HG02970 (cell line): ENCODE results near the gene GULP1.
"Not testable (repeated sequence)": the region's sequence is repeated elsewhere in the genome, so short reads cannot be mapped to it uniquely, and the experiment has no call there.

Source experiments
- ATAC-seq: cut with Tn5 transposase; IDR thresholded peaks from one replicate; pipeline ENCODE4 v1.9.1; 2021; ENCODE audit warnings: mild to moderate bottlenecking, moderate library complexity, moderate number of reproducible peaks; ENCODE audit not compliant: unreplicated experiment, low FRiP score

Gene GULP1

DNA sequence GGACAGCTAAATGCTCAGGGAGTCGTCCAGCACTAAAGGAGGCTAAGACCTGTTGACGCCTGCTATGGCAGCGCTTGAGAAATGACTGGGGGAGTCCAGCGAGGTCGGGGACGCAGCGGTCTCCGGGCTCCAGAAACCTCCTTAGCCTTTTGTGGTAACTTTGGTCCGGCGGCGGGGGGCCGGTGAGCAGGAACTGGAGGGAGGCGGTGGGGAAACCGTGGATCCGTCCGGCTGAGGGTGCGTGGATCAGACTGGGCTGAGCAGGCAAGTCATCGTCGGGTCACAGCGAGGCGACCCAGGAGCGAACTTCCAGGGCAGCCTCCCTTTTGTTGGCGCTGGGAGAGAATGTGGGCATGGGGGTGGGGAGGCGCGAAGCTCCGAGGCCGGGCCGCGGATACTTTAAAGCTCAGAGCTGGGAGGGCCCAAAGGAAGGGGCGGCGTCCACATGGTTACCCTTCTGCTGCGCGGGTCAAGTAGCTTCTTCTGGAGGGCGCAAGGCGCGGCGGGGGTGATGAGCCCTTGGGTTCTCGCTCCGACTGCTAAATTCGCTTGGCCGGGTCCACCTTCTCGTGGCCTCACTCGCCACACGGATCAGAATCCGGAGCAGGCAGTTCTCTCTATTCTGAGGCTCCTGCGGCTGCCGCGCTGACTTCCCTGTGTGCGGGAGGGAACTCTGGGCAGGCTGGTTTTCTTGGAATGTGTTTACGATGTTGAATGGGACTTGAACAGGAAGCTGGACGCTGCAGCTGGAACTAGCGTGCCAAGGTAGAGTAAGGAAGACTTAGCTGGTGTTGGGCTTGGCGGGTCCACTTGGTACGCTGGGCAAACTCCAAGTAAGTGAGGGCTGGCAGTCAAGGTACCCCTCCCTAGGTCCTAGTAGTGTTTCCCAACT, 920 bp downstream of the GULP1 start:
- no peak for ATAC-seq

DNA sequence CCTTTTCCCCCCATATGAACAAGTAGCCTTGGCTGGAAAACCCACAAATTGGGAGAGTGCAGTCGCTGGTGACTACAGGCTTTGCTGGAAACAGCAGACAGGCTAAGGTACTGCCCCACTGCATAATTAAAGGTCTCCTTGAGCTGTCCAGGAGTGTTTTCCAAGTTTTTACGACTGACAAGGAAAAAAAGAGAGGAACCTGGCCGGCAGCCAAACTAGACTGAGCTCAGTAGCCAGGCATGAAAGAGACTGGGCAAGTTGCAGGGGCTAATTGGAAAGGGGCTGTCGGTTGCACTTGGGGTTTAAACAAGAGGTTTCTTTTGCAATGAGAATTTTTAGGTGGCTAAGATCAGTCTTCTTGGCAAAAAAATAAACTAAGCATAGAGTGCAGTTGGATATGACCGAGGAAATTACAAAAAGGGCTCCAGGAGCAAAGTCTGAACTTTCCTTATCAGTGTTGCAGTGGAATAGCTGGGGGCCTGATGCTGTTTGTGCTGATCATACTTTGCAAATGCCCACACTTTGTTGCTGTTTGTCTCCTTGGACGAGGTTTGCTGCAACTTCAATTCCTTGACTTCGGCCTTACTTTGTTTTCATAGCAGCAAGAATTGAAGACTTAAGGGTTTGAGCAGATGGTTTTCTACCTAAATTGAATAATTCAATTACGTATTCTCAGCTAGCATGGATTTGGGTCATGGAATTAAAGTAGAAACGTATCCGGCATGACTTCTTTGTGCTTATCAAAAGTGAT, 2.1 kb downstream of the GULP1 start:
- ATAC-seq, result no peak

DNA sequence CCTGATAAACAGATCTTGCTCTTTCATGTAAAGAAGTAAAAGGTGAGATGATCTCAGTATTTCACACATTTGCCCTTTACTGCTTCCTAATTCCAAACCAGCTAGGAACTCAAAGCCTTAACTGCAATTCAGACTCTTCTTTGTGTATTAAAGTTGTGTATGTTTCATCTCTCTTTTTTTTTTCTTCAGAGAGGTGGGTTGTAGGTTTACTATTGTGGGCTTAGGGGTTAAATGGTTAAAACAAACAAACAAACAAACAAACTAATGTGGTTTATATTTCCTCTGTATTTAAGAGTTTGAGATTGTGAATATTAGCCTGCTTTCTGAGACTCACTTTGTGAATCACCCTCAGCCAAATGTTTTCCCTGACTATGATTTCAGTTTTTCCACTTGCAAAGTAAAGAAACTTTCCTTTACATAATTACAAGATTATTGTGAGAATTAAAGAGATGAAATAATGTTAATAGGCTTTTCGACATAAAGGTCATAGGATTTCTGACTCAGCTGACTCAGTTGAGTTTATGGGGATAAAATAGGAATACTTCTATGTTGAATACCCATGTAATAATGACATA, 2.8 kb downstream of the GULP1 start:
- no peak for ATAC-seq

DNA sequence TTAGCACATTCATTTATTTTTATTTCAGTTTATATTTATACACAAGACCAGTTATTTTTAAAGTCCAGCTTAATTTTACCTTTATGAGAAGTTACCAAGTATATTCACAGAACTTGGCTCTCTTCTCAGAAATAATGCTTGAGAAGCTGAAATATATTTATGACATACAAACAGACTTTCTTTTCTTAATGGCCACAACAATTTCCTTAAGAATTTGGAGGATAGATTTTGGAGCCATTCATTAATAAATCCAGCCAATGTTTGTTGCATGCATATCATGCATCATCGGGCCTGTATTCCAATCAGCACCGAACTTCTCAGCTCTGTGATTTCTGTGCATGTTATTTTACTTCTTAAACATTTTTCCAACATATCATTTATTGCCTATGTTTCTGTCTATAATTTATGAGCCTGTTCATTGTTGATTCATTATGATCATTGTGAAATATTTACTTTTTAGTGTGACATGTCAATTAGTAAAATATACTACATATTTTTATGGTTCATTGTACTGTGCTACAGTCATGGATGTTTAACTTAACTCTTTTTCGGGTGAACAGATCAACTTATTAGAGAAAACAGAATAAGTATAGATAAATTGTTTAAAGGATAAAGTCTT, 3.5 kb downstream of the GULP1 start:
- no peak for ATAC-seq

DNA sequence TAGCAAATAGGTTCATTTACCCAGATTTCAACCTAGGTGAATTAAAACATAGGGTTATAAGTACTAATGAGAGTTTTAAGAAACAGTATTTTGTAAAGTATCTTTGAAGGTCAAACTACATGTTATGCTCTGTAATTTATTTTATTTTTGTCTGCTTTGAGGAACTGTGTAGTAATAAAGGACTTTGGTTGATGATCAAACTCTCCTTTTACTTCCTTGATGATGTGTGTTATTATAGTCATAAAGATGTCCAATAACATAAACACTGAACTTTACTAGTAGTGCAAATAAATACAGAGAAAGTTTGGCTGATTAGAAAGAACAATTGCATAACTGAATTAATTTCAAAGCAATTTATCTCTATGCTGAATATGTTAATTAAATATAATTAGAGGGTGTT, 6.3 kb downstream of the GULP1 start:
- no peak for ATAC-seq

DNA sequence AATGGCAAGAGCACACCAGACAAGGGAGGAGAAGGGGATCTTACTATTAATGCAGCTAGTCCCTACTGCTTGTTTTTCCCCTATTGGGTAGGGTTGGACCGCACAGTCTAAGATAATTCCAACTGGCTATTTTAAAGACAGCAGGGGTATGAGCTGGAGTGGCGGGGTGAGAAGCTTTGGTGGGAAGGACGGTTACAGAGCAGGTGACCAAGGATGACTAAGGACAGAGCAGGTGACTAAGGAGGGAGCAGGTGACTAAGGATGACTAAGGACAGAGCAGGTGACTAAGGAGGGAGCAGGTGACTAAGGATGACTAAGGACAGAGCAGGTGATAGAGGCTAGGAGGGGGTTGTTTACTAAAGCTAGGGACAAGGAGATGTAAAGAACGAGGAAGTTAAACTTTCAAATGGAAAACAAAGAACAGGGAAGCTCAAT, 7.3 kb downstream of the GULP1 start:
- not testable (repeated sequence) for ATAC-seq

DNA sequence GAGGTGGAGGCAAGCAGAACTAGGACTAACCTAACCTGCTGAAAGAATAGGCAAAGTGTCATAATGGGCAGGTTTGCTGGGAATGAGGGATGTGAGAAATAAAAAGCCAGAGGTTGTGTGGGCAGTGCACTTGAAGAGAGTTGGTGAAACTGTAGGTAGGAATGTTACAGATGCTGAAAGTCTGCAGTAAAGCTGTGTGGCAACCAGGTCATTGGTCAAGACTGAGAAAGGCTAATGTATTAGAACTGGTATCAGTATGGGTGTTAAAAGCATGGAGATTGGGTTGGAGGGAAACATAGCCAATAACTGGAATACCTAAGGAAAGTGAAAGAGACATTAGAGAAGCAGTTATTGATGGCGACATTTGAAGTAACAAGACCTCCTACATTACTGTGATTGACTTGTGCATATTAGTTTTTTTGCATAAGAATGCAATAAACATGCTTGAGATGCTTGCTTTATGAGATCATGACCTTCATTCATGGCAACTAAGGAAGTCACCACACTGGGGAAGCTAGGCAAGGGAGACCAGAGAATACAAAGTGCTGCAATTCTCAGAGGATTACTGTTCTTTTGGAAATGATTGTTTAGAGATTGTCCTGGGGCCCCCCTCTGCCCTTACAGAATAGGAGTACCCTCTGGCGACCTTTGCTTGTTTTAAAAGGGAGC, 11.8 kb downstream of the GULP1 start:
- ATAC-seq, result no peak

DNA sequence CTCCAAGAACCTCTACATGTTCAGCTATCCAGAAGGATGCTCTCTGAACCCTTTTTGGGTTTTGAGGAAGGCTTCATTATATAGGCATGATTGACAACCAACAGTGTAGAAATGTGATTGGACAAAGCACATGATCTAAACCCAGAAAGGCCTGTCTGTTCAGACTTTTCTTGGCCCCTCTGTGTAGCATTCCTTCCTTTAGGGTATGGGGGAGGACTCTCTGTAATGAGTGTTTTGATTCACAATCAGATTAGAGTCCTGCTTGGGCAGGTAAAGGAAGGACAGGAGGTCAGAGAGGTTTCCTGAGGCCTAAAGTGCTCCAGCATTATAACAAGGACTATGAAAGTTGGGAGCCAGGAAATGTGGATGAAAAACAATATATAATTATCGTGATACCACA, 13.6 kb downstream of the GULP1 start:
- no peak for ATAC-seq

DNA sequence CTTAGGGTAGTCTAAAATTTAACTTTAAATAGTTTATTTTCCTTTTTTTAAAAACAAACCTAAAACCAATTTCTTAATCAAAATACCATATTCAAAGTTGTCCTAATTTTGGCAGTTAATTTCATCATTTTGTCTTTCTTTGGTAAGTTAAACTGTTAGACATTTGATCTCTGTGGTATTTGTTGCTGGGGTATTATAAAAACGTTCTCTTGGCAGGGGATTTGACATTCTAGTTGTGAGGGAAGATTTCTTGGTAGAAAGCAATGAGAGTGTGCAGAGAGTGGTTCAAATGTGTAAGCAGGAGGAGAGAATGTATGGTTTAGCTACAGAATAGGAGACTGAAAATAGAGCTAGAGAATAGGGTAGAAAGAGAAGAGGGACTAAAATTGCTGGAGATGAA, 14.6 kb downstream of the GULP1 start:
- ATAC-seq, result no peak

DNA sequence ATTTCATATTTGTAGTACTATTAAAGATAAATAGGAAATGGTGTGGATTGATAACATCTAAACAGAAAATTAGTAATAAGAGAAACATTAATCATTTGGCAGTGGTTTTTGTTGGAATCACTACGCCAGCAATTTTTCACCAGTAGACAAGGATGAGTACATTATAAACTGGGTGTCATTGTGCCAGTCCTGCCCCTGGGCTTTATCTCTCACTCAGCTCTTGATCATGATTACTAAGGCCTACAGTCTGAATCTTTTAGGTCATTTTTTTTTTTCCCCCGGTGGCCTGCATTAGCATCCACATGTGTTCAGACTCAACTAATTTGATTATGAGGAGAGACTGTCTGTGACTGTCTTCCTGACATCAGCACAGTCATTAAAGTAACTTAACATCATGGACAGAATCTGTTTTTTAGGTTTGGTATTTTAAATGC, 16.2 kb downstream of the GULP1 start:
- no peak for ATAC-seq

DNA sequence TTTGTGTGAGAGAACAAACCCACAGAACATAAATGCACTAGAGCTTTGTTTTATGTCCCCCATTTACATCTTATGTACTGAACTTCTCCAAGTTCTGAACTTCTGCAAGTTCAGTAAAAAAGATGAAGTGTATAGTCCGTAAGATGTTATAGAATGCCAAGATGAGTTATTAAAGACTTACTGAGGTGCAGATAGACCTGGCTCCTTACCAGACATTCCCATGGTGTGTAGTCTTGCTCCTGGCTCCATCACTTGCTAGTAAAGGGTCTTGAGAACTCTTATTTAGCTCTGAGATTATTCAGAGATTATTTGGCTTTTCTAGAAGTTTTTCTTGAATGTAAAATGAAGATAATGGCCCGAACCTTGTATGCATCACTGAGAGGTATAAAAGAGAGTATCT, 16.8 kb downstream of the GULP1 start:
- no peak for ATAC-seq

DNA sequence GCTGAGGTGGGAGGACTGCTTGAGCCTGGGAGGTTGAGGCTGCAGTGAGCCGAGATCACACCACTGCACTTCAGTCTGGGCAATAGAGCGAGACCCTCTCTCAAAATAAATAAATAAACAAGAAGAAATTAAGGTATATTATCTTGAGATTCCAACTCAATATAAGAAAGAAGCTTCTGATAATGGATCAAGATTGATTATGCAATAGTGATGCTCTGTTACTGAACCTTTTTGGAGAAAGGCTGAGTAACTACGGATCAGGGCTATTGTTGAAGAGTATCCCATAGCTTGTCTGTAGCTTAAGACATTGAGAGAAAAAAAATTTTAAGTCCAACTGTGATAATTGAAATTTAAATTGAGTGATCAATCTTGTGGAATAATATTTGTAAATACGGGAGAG, 17.7 kb downstream of the GULP1 start:
- ATAC-seq, result no peak

DNA sequence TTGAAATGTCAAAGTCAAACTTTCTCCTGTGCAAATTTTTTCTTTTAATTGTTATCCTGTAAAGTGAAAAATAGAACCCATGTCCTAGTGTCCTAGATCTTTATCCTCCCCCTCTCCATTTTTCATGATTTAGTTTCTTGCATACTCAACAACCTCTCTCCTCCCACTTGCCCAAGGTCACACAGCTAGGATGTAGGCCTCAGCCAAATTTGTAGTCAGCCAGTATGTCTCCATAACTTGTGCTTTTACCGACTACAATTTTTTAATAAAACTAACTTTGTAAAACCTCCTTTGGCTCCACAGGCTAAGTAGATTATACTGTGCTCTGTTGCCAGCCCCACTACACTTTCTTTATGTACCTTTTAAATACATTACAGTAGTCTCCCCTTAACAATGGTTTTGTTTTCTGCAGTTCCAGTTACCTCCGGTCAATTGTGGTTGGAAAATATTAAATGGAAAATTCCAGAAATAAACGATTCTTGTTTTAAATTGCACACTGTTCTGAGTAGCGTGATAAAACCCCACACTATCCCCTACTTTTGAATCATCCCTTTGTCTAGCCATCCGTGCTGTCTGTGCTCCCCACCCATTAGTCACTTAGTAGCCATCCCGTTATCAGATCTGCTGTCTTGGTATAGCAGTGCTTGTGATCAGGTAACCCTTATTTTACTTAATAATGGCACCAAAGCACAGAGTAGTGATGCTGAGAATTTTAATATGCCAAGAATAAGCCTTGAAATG, 22.8 kb downstream of the GULP1 start:
- ATAC-seq, result no peak

DNA sequence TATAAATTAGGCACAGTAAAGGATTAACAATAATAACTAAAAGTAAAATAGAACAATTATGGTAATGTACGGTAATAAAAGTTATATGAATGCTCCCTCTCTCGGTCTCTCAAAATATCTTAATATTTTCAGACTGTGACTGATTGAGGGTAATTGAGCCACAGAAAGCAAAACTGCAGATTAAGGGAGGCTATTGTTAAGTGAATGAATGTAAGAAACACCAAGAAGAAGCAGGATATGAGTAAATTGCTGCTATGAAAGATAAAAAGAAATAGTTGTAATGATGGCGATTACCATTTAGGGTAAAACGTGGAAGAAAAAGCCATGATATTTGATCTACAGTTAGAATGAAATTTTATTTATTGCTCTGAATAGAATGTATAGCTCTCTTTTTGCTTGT, 24.1 kb downstream of the GULP1 start:
- ATAC-seq, result no peak

DNA sequence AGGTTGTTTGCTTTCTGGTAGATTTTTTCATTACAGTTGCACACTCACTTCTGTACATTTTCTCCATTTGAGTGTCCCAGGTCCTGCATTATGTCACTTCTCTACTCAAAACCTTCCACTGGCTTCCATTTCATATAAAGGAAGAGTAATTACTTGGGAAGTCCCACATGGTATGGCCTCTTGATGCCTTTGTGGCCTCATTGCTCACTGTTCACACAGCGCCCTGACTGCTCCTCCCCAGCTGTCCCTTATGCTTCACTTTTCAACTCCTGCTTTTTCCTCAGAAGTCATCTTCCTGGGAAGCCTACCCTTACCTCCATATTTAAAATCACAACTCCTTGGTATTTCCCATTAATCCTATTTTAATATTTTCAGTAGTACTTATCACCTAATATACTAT, 24.7 kb downstream of the GULP1 start:
- ATAC-seq, result no peak

DNA sequence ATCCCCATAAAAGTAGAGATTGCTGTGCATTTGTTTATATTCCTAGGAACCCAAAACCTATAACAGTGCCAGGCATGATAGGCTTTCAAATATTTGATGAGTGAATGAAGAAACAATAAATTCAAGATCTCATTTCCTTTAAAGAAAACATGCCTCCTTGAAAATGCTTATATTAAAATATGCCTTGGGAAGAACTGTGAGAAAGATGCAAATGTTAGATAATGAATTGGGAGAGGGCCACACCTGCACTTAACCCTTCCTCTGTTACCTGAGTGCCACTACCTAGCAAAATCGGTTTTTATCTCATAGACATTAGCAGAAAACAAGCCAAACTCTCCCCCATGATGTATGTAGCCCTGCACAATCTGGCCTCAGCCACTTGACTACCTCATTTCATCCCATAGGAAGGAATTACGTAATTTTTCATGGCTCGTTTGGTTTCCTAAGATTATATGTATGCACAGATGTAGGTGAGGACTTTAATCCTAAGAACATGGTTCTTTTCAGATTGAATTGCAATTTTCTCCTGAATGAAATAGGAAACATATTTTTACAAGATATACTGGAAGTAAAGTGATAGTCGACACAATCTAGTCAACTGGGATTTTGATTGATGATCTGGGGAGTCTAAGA, 25.2 kb downstream of the GULP1 start:
- no peak for ATAC-seq

DNA sequence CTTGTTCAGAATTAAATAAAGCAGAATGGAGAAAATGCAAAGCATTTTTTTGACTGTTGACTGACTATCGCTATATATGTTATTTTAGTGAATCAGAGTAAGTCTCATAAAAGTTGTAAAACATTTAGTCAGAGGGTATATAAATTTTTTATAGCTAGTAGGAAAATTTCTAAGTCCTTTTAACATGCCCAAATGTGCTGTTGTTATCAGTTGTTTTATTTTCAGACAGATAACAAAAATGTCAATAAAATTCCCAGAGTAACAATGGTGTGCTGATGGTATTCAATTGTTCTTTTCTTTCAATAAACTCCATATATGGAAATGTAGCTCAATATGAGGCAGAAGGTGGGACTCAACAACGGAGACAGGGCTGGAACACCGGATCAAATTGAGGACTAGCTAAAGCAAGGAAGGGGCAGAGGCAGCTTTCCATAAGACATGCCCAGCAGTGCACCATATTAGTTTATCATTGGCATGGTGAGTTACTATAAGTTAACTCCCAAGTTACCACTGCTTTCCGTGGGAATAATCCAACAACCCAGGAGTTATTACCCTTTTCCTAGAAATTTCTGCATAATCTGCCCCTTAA, 26.6 kb downstream of the GULP1 start:
- no peak for ATAC-seq

DNA sequence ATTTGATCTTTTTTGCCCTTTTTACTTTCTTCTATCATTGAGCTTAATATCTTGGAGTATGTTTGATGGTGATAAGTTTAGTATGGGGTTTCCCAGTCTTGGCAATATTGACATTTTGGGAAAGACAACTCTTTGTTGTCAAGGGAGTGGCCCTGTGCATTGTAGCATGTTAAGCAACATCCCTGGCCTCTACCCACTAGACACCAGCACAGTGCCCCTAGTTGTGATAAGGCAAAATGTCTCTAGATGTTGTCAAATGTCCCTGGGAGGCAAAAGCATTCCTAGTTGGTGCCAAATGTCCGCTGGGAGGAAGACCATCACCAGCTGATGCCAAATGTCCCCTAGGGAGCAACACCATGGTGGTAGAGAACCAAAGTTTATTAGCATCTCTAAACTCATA, 28.2 kb downstream of the GULP1 start:
- ATAC-seq, result no peak

DNA sequence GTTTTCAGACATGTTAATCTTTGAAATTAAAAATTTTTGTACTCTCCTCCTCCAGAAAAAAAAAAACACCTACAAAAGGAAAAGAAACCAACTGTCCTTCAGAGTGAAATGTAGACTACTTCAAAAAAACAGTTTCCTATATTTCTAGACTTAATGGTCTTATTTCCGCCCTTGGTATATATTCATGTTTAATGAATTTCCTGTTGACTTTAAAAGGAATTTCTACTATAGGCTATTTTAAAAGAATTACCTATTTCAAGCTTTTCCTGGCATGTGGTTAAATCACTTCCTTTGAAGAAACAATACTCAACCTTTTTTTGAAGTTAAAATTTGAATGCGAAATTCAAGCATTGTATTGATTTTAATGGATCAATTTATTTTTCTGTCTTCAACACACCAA, 29.2 kb downstream of the GULP1 start:
- no peak for ATAC-seq
